Cerebellar nuclear complex (tissue), 1 donor: ENCODE measurements around the gene ADAM29.
"Not testable (repeated sequence)": the region's sequence is repeated elsewhere in the genome, so short reads cannot be mapped to it uniquely, and the experiment has no call there.

Experiments
- DNase-seq, 2 experiments: peaks; one replicate each; lab custom pipeline; 2025; lab: John Stamatoyannopoulos, UW

ADAM29 gene

GRCh38 chr4:174918058-174918457 lies at the start of gene ADAM29:
ADAM29 (plus strand) TSS chr4:174918358; CDS start chr4:174975526, 57,168 bp downstream.
- DNase-seq = no peak

- DNase-seq = no peak
Observed at GRCh38 chr4:174869339-174869738, 48.8 kb upstream of the ADAM29 start.

GRCh38 chr4:174870311-174870710 lies 47.8 kb upstream of the ADAM29 start:
- DNase-seq = no peak

GRCh38 chr4:174871407-174871806 lies 46.8 kb upstream of the ADAM29 start:
- DNase-seq = no peak

GRCh38 chr4:174873146-174873545 lies 45.0 kb upstream of the ADAM29 start:
- not testable (repeated sequence) for DNase-seq

GRCh38 chr4:174873931-174874330 lies 44.2 kb upstream of the ADAM29 start:
- no peak for DNase-seq

- no peak for DNase-seq
Observed at GRCh38 chr4:174874898-174875297, 43.3 kb upstream of the ADAM29 start.

- no peak for DNase-seq
Observed at GRCh38 chr4:174880001-174880400, 38.2 kb upstream of the ADAM29 start.

- DNase-seq = no peak
Observed at GRCh38 chr4:174882317-174882992, 35.7 kb upstream of the ADAM29 start.

GRCh38 chr4:174907508-174907907 lies 10.7 kb upstream of the ADAM29 start:
- no peak for DNase-seq

- no peak for DNase-seq
Observed at GRCh38 chr4:174910271-174910670, 7.9 kb upstream of the ADAM29 start.

- no peak for DNase-seq
Observed at GRCh38 chr4:174912919-174913543, 5.1 kb upstream of the ADAM29 start.

GRCh38 chr4:174919886-174920423 lies 1.8 kb downstream of the ADAM29 start:
- DNase-seq = no peak

GRCh38 chr4:174926958-174927357 lies 8.8 kb downstream of the ADAM29 start:
- no peak for DNase-seq

GRCh38 chr4:174928174-174928573 lies 10.0 kb downstream of the ADAM29 start:
- no peak for DNase-seq

- no peak for DNase-seq
Observed at GRCh38 chr4:174928575-174929253, 10.6 kb downstream of the ADAM29 start.

GRCh38 chr4:174929346-174929745 lies 11.2 kb downstream of the ADAM29 start:
- DNase-seq = no peak

- no peak for DNase-seq
Observed at GRCh38 chr4:174930895-174931294, 12.7 kb downstream of the ADAM29 start.

- no peak for DNase-seq
Observed at GRCh38 chr4:174933083-174933482, 14.9 kb downstream of the ADAM29 start.

- DNase-seq = no peak
Observed at GRCh38 chr4:174934360-174934759, 16.2 kb downstream of the ADAM29 start.

- no peak for DNase-seq
Observed at GRCh38 chr4:174935607-174936006, 17.4 kb downstream of the ADAM29 start.

- no peak for DNase-seq
Observed at GRCh38 chr4:174940002-174940401, 21.8 kb downstream of the ADAM29 start.

GRCh38 chr4:174946246-174946645 lies 28.1 kb downstream of the ADAM29 start:
- no peak for DNase-seq
